GM12878 (cell line): ENCODE results near the gene KRT37. TPM values are rescaled to one million over a fixed set of nuclear protein-coding genes. Genes with fewer than 3 reads are reported as not detected.
"Not testable (repeated sequence)": the region's sequence is repeated elsewhere in the genome, so short reads cannot be mapped to it uniquely, and the experiment has no call there.

Source experiments
- ATAC-seq: fragments of 200-7000 bp; cut with Tn5 transposase; 3 replicates; pipeline ENCODE4 v1.9.1; 2020; ENCODE audit warnings: mild to moderate bottlenecking, moderate library complexity
- BruUV-seq: library from RNA; stranded (reverse); fragments of 400-500 nt; replicated peaks from 2 replicates; lab custom pipeline; 2021; lab: Mats Ljungman, UMichigan
- CTCF ChIA-PET: fragments of 300-600 bp; sonication (Branson Sonifier 250); formaldehyde crosslinking; extraction: SDS; loops from one replicate; lab custom pipeline; 2021; ENCODE audit warnings: inconsistent platforms; lab: Yijun Ruan, JAX
- POLR2A ChIA-PET: fragments of 350-600 bp; formaldehyde crosslinking; extraction: SDS; loops from one replicate; lab custom pipeline; 2021; ENCODE audit warnings: inconsistent platforms; lab: Charles Lee
- RAD21 ChIA-PET: fragments of 300-600 bp; sonication (Branson Sonifier 250); formaldehyde crosslinking; loops from one replicate; lab custom pipeline; 2023; ENCODE audit warnings: antibody characterized with exemption; ENCODE audit not compliant: unreplicated experiment; lab: Charles Lee
- SMC1A ChIA-PET: fragments of 300-600 bp; sonication (Branson Sonifier 250); formaldehyde crosslinking; loops from one replicate; lab custom pipeline; 2023; ENCODE audit not compliant: unreplicated experiment, uncharacterized antibody; lab: Charles Lee
- DNase-seq: peaks from one replicate; pipeline ENCODE4 v3.0.0-alpha.2; 2011; ENCODE audit warnings: low read depth, low spot score
- FAIRE-seq: peaks from 3 replicates; lab custom pipeline; 2011; peaks lifted over from hg19 to GRCh38; lab: Jason Lieb, UNC
- H2AFZ ChIP-seq: 2 replicates; pipeline ENCODE4 v1.6.0; 2011; ENCODE audit warnings: low read depth, low read length, control low read depth; ENCODE audit not compliant: control insufficient read depth
- H3K27ac ChIP-seq: 2 replicates; pipeline ENCODE4 v1.5.1; 2011; ENCODE audit warnings: control low read depth; ENCODE audit not compliant: control insufficient read depth, insufficient read depth
- H3K27me3 ChIP-seq, 2 experiments: replicated peaks in 1 of 2; 2 replicates each; pipeline versions ENCODE4 v1.6.0 to v1.6.1; 2011; ENCODE audit warnings: low read length in 1 of 2; ENCODE audit not compliant: control insufficient read depth in 2 of 2, insufficient read depth in 2 of 2
- H3K36me3 ChIP-seq, 2 experiments: 2 replicates each; pipeline ENCODE4 v1.5.1; 2011; ENCODE audit warnings: low read length in 1 of 2; ENCODE audit not compliant: control insufficient read depth in 2 of 2, insufficient read depth in 2 of 2
- H3K4me1 ChIP-seq: 2 replicates; pipeline ENCODE4 v1.6.1; 2011; ENCODE audit warnings: mild to moderate bottlenecking, low read length, moderate library complexity, mixed read lengths; ENCODE audit not compliant: control insufficient read depth, insufficient read depth
- H3K4me2 ChIP-seq: 2 replicates; pipeline ENCODE4 v1.6.0; 2011; ENCODE audit warnings: control low read depth; ENCODE audit not compliant: control insufficient read depth, insufficient read depth
- H3K4me3 ChIP-seq: fragments of 200-600 bp; sonication (generic); 2 replicates; pipeline ENCODE4 v1.5.1; 2016
- H3K79me2 ChIP-seq: 2 replicates; pipeline ENCODE4 v1.6.0; 2011; ENCODE audit warnings: low read length; ENCODE audit not compliant: control insufficient read depth, insufficient read depth
- H3K9ac ChIP-seq: 2 replicates; pipeline ENCODE4 v1.8.0; 2011; ENCODE audit warnings: low read length, control low read depth, mixed read lengths; ENCODE audit not compliant: control insufficient read depth, insufficient read depth
- H3K9me3 ChIP-seq: replicated peaks from 3 replicates; pipeline ENCODE4 v1.5.1; 2011; ENCODE audit warnings: mild to moderate bottlenecking, low read length; ENCODE audit not compliant: control insufficient read depth, insufficient read depth
- H4K20me1 ChIP-seq: 2 replicates; pipeline ENCODE4 v1.6.0; 2011; ENCODE audit not compliant: control insufficient read depth, insufficient read depth
- SMAD5 ChIP-seq: IDR thresholded peaks from 2 replicates; pipeline ENCODE4 v1.6.1; 2016; ENCODE audit warnings: antibody characterized with exemption, low read depth
- WGBS: methylation state at CpG from one replicate; pipeline ENCODE4 v1.1.6; 2016; ENCODE audit warnings: low lambda C conversion rate; ENCODE audit not compliant: insufficient replicate concordance, insufficient coverage; ENCODE audit errors: missing lambda C conversion rate; 5-methylcytosine and 5-hydroxymethylcytosine counted together
- in situ Hi-C: fragments of 300-500 bp; cut with MboI; formaldehyde crosslinking; loops from 9 replicates; pipeline ENCODE4 v1.14.3; 2018; ENCODE audit warnings: mixed read lengths
- intact Hi-C: fragments of 100-400 bp; cut with micrococcal nuclease; formaldehyde crosslinking; loops from one replicate; pipeline ENCODE4 v1.14.2; 2022; ENCODE audit not compliant: unreplicated experiment
- polyA plus RNA-seq, 11 experiments: library from polyadenylated mRNA; depleted of rRNA in 4 of 11; unstranded in 6 of 11; stranded (reverse) in 5 of 11; fragments of >200 nt; fragmentation: Nextera tagmentation in 4 of 11; fragmentation: Illumina TruSeq in 1 of 11; extraction: Ambion mirVana in 4 of 11; extraction: Trizol in 1 of 11; gene quantifications; 1 replicate in 1 of 11; 2 replicates in 10 of 11; pipeline versions ENCODE4 v1.2.1 to v1.2.3, GENCODE V29; 2011 to 2016; ENCODE audit warnings: inconsistent platforms in 2 of 11, missing spikeins in 2 of 11, low read depth in 1 of 11
- total RNA-seq, 4 experiments: library from RNA; depleted of rRNA in 3 of 4; stranded (reverse); fragments of >200 nt in 3 of 4; fragmentation: Illumina TruSeq in 1 of 4; extraction: Trizol in 1 of 4; gene quantifications; 2 replicates each; pipeline versions ENCODE4 v1.2.1 to v1.2.3, GENCODE V29; 2013 to 2021
- TF ChIP-seq, protein P1 (sequence below): IDR thresholded peaks from 2 replicates; pipeline ENCODE4 v1.6.1; 2011; ENCODE audit warnings: low read depth, low read length, improper control_type of control experiment, borderline replicate concordance
- TF ChIP-seq, protein P2 (sequence below): fragments of 450-650 bp; IDR thresholded peaks from 2 replicates; pipeline ENCODE4 v1.6.1; 2017; ENCODE audit warnings: borderline replicate concordance

The KRT37 gene
- total and polyA plus RNA-seq, 10 of the 15 experiments (the other 5 are each of a cell fraction or from before 2014, with no cell fraction given) = not detected

DNA sequence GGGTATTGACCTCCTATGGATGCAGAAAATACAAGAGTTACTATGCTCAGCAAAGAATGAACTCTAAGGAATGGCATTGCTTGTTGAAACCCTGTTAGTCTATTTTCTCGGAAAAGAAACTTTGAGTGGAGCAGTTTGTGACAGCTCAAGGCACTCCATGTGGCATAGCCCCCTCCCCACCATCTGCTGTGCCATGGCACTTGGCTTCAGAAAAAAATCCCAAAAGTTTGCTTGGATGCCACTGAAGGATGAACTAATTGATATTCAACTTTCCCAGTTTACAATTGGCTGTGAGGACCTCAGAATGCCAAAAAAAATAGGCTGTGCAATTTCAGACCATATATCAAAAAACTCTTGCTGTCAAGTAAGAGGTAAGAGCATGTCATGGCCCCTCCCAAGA lies 28.8 kb downstream of the KRT37 start (continued):
- TF ChIP-seq, protein P1, sequence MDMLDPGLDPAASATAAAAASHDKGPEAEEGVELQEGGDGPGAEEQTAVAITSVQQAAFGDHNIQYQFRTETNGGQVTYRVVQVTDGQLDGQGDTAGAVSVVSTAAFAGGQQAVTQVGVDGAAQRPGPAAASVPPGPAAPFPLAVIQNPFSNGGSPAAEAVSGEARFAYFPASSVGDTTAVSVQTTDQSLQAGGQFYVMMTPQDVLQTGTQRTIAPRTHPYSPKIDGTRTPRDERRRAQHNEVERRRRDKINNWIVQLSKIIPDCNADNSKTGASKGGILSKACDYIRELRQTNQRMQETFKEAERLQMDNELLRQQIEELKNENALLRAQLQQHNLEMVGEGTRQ = no peak
- TF ChIP-seq, protein P2, sequence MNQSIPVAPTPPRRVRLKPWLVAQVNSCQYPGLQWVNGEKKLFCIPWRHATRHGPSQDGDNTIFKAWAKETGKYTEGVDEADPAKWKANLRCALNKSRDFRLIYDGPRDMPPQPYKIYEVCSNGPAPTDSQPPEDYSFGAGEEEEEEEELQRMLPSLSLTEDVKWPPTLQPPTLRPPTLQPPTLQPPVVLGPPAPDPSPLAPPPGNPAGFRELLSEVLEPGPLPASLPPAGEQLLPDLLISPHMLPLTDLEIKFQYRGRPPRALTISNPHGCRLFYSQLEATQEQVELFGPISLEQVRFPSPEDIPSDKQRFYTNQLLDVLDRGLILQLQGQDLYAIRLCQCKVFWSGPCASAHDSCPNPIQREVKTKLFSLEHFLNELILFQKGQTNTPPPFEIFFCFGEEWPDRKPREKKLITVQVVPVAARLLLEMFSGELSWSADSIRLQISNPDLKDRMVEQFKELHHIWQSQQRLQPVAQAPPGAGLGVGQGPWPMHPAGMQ = no peak
- no peak for TF ChIP-seq SMAD5

DNA sequence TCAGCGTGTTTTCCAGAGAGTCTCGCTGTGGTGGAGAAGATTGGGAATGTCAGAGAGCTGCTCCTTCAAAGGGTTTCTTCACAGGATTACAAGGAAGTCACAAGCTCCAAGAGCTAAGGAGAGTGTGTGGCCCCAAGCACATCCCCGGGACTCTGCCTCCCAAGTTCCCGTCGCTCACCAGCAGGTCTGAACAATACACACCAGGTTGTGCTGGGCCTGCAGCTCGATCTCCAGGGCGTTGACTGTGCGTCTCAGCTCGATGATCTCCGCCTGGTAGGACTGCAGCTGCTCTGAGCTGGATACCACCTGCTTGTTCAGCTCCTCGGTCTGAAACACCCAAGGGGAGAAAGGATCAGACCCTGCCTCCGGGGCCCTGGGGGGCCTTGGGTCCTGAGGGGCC lies 29.3 kb downstream of the KRT37 start:
- WGBS = 16% methylated on average over 12 of the region's 12 CpGs
- DNase-seq, SMC1A ChIA-PET, H3K79me2 ChIP-seq, H3K4me1 ChIP-seq, RAD21 ChIA-PET, intact Hi-C loops, H2AFZ ChIP-seq, H3K9me3 ChIP-seq, BruUV-seq, H3K36me3 ChIP-seq, H3K4me3 ChIP-seq, POLR2A ChIA-PET, H3K27me3 ChIP-seq, H3K4me2 ChIP-seq, ATAC-seq, CTCF ChIA-PET, FAIRE-seq, H3K9ac ChIP-seq, H4K20me1 ChIP-seq, H3K27ac ChIP-seq, in situ Hi-C loops: not testable (repeated sequence)
